HEK293 (cell line): ENCODE data around the gene NASP.

Source experiments
- CTCF ChIA-PET: fragments of 350-600 bp; formaldehyde crosslinking; extraction: SDS; loops from one replicate; lab custom pipeline; 2021; ENCODE audit warnings: antibody characterized with exemption; lab: Yijun Ruan, JAX
- POLR2A ChIA-PET: fragments of 300-600 bp; formaldehyde crosslinking; extraction: SDS; loops from one replicate; lab custom pipeline; 2020; ENCODE audit warnings: antibody characterized with exemption, inconsistent platforms; lab: Yijun Ruan, JAX
- H3K27ac ChIP-seq: fragments of 200-500 bp; sonication (Bioruptor generic); 2 replicates; pipeline ENCODE4 v1.5.1; 2014; ENCODE audit warnings: low read depth, low read length, control low read depth, inconsistent platforms; ENCODE audit errors: extremely low read depth
- H3K36me3 ChIP-seq, 2 experiments: fragments of 200-500 bp in 1 of 2; sonication (Bioruptor generic) in 1 of 2; 1 replicate in 1 of 2; 2 replicates in 1 of 2; pipeline ENCODE4 v1.5.1; 2014 to 2017; ENCODE audit warnings: inconsistent platforms in 2 of 2, low read length in 2 of 2; ENCODE audit not compliant: control insufficient read depth in 2 of 2, insufficient read depth in 1 of 2
- H3K4me1 ChIP-seq: fragments of 200-500 bp; sonication (Bioruptor generic); 2 replicates; pipeline ENCODE4 v1.5.1; 2014; ENCODE audit warnings: mild to moderate bottlenecking, low read length, inconsistent platforms; ENCODE audit not compliant: control insufficient read depth, insufficient read depth
- H3K4me3 ChIP-seq: 2 replicates; pipeline ENCODE4 v1.5.1; 2011; ENCODE audit warnings: low read depth, mild to moderate bottlenecking, control low read depth, low read length, moderate library complexity
- H3K9me3 ChIP-seq: fragments of 200-500 bp; sonication (Bioruptor generic); 2 replicates; pipeline ENCODE4 v1.5.1; 2014; ENCODE audit warnings: low read depth, low read length, inconsistent platforms; ENCODE audit not compliant: control insufficient read depth, insufficient read depth
- HOXC10 ChIP-seq: sonication (generic); formaldehyde crosslinking; IDR thresholded peaks from 2 replicates; pipeline ENCODE4 v1.8.1; 2023; ENCODE audit warnings: mild to moderate bottlenecking, missing genetic modification reagents
- PRDM10 ChIP-seq: fragments of 450-650 bp; formaldehyde crosslinking; IDR thresholded peaks from 2 replicates; pipeline ENCODE4 v1.5.1; 2016; ENCODE audit warnings: missing biosample characterization, missing genetic modification characterization
- SP2 ChIP-seq: fragments of 450-650 bp; formaldehyde crosslinking; IDR thresholded peaks from 2 replicates; pipeline ENCODE4 v1.5.1; 2016; ENCODE audit warnings: missing biosample characterization, missing genetic modification characterization
- SP7 ChIP-seq: fragments of 450-650 bp; formaldehyde crosslinking; IDR thresholded peaks from 2 replicates; pipeline ENCODE4 v1.5.1; 2016; ENCODE audit warnings: missing biosample characterization, missing genetic modification characterization
- TSHZ1 ChIP-seq: fragments of 450-650 bp; formaldehyde crosslinking; IDR thresholded peaks from 2 replicates; pipeline ENCODE4 v1.5.1; 2016; ENCODE audit warnings: missing biosample characterization, missing genetic modification characterization, borderline replicate concordance
- WT1 ChIP-seq: fragments of 450-650 bp; formaldehyde crosslinking; IDR thresholded peaks from 2 replicates; pipeline ENCODE4 v1.5.1; 2016; ENCODE audit warnings: missing biosample characterization, missing genetic modification characterization
- YY1 ChIP-seq: fragments of 450-650 bp; formaldehyde crosslinking; IDR thresholded peaks from 2 replicates; pipeline ENCODE4 v1.5.1; 2018; ENCODE audit warnings: missing biosample characterization, missing genetic modification characterization
- ZBTB20 ChIP-seq: fragments of 450-650 bp; formaldehyde crosslinking; IDR thresholded peaks from 2 replicates; pipeline ENCODE4 v1.5.1; 2016; ENCODE audit warnings: missing biosample characterization, missing genetic modification characterization
- ZBTB7A ChIP-seq: fragments of 450-650 bp; formaldehyde crosslinking; IDR thresholded peaks from 2 replicates; pipeline ENCODE4 v1.5.1; 2016; ENCODE audit warnings: low read depth, missing biosample characterization, missing genetic modification characterization
- ZNF19 ChIP-seq: fragments of 450-650 bp; formaldehyde crosslinking; IDR thresholded peaks from 2 replicates; pipeline ENCODE4; 2016; ENCODE audit warnings: missing biosample characterization, missing genetic modification characterization, low read depth
- ZNF214 ChIP-seq: fragments of 450-650 bp; formaldehyde crosslinking; IDR thresholded peaks from 2 replicates; pipeline ENCODE4 v1.5.1; 2017; ENCODE audit warnings: missing biosample characterization, mild to moderate bottlenecking, missing genetic modification characterization, borderline replicate concordance
- ZNF366 ChIP-seq: fragments of 450-650 bp; formaldehyde crosslinking; conservative IDR thresholded peaks from 2 replicates; pipeline ENCODE4 v1.5.1; 2016; ENCODE audit warnings: missing biosample characterization, missing genetic modification characterization
- ZNF501 ChIP-seq: fragments of 450-650 bp; formaldehyde crosslinking; IDR thresholded peaks from 2 replicates; pipeline ENCODE4 v1.5.1; 2016; ENCODE audit warnings: missing biosample characterization, missing genetic modification characterization
- ZNF558 ChIP-seq: fragments of 450-650 bp; formaldehyde crosslinking; IDR thresholded peaks from 2 replicates; pipeline ENCODE4 v1.5.1; 2016; ENCODE audit warnings: missing biosample characterization, missing genetic modification characterization
- ZNF561 ChIP-seq: fragments of 450-650 bp; IDR thresholded peaks from 2 replicates; pipeline ENCODE4 v1.5.1; 2018; ENCODE audit warnings: missing biosample characterization, missing genetic modification characterization, borderline replicate concordance
- ZNF629 ChIP-seq: fragments of 450-650 bp; formaldehyde crosslinking; IDR thresholded peaks from 2 replicates; pipeline ENCODE4 v1.5.1; 2017; ENCODE audit warnings: missing biosample characterization, missing genetic modification characterization
- ZNF837 ChIP-seq: fragments of 450-650 bp; formaldehyde crosslinking; IDR thresholded peaks from 2 replicates; pipeline ENCODE4 v1.5.1; 2016; ENCODE audit warnings: missing biosample characterization, missing genetic modification characterization
- TF ChIP-seq, protein P1 (sequence below): fragments of 450-650 bp; formaldehyde crosslinking; IDR thresholded peaks from 2 replicates; pipeline ENCODE4 v1.5.1; 2016; ENCODE audit warnings: missing biosample characterization, missing genetic modification characterization
- TF ChIP-seq, protein P2 (sequence below): fragments of 450-650 bp; formaldehyde crosslinking; IDR thresholded peaks from 2 replicates; pipeline ENCODE4 v1.5.1; 2016; ENCODE audit warnings: missing biosample characterization, missing genetic modification characterization

Gene NASP

GRCh38 chr1:45612941-45613579, 29.2 kb downstream of the NASP start (continued):
- TF ChIP-seq, protein P1, sequence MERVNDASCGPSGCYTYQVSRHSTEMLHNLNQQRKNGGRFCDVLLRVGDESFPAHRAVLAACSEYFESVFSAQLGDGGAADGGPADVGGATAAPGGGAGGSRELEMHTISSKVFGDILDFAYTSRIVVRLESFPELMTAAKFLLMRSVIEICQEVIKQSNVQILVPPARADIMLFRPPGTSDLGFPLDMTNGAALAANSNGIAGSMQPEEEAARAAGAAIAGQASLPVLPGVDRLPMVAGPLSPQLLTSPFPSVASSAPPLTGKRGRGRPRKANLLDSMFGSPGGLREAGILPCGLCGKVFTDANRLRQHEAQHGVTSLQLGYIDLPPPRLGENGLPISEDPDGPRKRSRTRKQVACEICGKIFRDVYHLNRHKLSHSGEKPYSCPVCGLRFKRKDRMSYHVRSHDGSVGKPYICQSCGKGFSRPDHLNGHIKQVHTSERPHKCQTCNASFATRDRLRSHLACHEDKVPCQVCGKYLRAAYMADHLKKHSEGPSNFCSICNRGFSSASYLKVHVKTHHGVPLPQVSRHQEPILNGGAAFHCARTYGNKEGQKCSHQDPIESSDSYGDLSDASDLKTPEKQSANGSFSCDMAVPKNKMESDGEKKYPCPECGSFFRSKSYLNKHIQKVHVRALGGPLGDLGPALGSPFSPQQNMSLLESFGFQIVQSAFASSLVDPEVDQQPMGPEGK, result no peak

- peaks cover 43 to 92% of the 10 kb centered on the region in 2 experiments for H3K36me3 ChIP-seq
- H3K9me3 ChIP-seq, result no peaks in the 10 kb centered on the region
- POLR2A ChIA-PET, result interaction anchor here (0.7 kb wide), 1 partner anchor 53 kb away, joined by 4 read pairs; no protein-coding TSS in a partner anchor
- TF ChIP-seq ZNF501 (no peak), YY1 (tag by site-specific recombination) (no peak), HOXC10 (CRISPR knock-in tag) (no peak), ZNF837 (tag by site-specific recombination) (no peak)
- TF ChIP-seq, protein P1, result no peak
- TF ChIP-seq, all 188 proteins: peak for 0
- no peak overlapping the region for H3K4me3 ChIP-seq
- no peaks in the 10 kb centered on the region for H3K4me1 ChIP-seq
- no peak overlapping the region for H3K27ac ChIP-seq
- CTCF ChIA-PET, result no interaction called here
Measured at GRCh38 chr1:45615885-45616284, 32.0 kb downstream of the NASP start.

DNA sequence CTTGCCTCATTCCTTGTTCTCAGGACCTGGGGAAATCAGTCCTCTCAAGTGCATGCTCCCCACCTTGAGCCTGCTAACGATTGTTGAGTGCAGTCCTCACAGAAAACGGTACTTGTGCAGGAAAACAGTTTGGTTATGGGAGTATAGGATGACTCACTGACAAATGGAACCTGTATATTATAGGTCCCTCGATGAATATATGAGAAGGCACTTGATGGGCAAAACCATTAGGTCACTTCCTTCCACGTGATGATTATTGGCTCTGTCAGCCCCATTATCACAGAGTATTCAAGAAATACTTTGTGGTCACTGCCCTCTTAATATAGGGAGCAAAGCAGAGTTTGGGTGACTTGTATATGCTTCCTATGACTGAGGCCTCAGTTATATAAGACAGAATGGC, 33.8 kb downstream of the NASP start:
- TF ChIP-seq ZNF561 (no peak), ZBTB7A (tag by site-specific recombination) (no peak), PRDM10 (tag by site-specific recombination) (peak; percentile 56), ZBTB20 (tag by site-specific recombination) (no peak), WT1 (peak; percentile 51; the same call in 1 of the 2 replicates), ZNF214 (tag by site-specific recombination) (peak; percentile 73; the same call in 1 of the 2 replicates), TSHZ1 (tag by site-specific recombination) (no peak), ZNF366 (tag by site-specific recombination) (peak; percentile 60), SP7 (peak; percentile 68; the same call in 1 of the 2 replicates), SP2 (tag by site-specific recombination) (no peak), ZNF629 (tag by site-specific recombination) (peak; percentile 32; the same call in 1 of the 2 replicates), ZNF558 (tag by site-specific recombination) (no peak), ZNF19 (tag by site-specific recombination) (no peak)
- TF ChIP-seq, protein P2, sequence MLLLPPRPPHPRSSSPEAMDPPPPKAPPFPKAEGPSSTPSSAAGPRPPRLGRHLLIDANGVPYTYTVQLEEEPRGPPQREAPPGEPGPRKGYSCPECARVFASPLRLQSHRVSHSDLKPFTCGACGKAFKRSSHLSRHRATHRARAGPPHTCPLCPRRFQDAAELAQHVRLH (tag by site-specific recombination), result no peak
- TF ChIP-seq, all 188 proteins: peak for 6
- POLR2A ChIA-PET, result no interaction called here
- Histone ChIP-seq H3K9me3 (no peaks in the 10 kb centered on the region), H3K4me3 (no peak overlapping the region), H3K27ac (no peak overlapping the region), H3K4me1 (no peaks in the 10 kb centered on the region), H3K36me3 (peaks cover 43 to 96% of the 10 kb centered on the region in 2 experiments)
- CTCF ChIA-PET, result no interaction called here
